ENCODE results near the gene NLRP4. TPM values are rescaled to one million over a fixed set of nuclear protein-coding genes. Genes with fewer than 3 reads are reported as not detected.

NLRP4 gene
- total and polyA plus RNA-seq, 2 experiments from 2014 or later = not detected

- H3K9me3 ChIP-seq (ENCODE audit: low read depth) = no peaks in the 10 kb centered on the region
- no peaks in the 10 kb centered on the region for H3K36me3 ChIP-seq (replicated peaks; ENCODE audit: insufficient read depth, low read depth)
- DNase-seq (ENCODE audit: low spot score) = no peak
- H4K20me1 ChIP-seq (ENCODE audit: insufficient read depth, poor library complexity, severe bottlenecking) = no peaks in the 10 kb centered on the region
- H3K27ac ChIP-seq = no peak overlapping the region
- no peaks in the 10 kb centered on the region for H3K27me3 ChIP-seq
- H3K9me2 ChIP-seq (replicated peaks; ENCODE audit: insufficient read depth) = no peaks in the 10 kb centered on the region
- H3K4me3 ChIP-seq = no peak overlapping the region
- no peaks in the 10 kb centered on the region for H3K79me2 ChIP-seq
- TF ChIP-seq EZH2 (IDR thresholded peaks at IDR 0.05; ENCODE audit: borderline replicate concordance) (no peak), EZH2phosphoT487 (IDR thresholded peaks at IDR 0.05; ENCODE audit: low read depth, severe bottlenecking, unreplicated experiment) (no peak), CTCF (IDR thresholded peaks at IDR 0.05; ENCODE audit: poor library complexity) (no peak)
- no peak overlapping the region for H3K4me2 ChIP-seq
- no peak overlapping the region for H2AFZ ChIP-seq
- no peaks in the 10 kb centered on the region for H3K4me1 ChIP-seq (ENCODE audit: insufficient read depth)
- WGBS (ENCODE audit: low lambda C conversion rate, missing lambda C conversion rate) = 70% methylated on average over 3 of the region's 3 CpGs
Measured at GRCh38 chr19:55907746-55908145, 71.4 kb downstream of the NLRP4 start.

DNA sequence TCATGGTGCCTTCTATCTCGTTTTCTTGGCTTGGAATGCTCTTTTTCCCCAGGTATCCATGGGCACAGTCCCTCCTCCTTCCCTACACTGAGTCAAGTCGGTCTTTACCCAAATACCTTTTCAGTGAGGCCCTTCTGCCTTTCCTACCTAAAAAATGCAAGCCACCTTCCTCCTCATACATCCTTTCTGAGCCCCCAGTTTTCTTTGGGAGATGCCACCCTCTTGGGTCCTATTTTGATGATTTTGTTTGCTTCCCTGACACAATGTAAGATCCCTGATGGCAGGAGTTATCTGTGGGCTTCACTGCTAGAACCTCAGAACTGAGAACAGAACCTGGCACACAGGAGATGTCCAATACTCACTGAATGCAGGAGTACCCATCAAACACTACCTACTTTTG lies 73.5 kb downstream of the NLRP4 start:
- TF ChIP-seq EZH2phosphoT487 (IDR thresholded peaks at IDR 0.05; ENCODE audit: low read depth, severe bottlenecking, unreplicated experiment) (no peak), EZH2 (IDR thresholded peaks at IDR 0.05; ENCODE audit: borderline replicate concordance) (no peak), CTCF (IDR thresholded peaks at IDR 0.05; ENCODE audit: poor library complexity) (no peak)
- Histone ChIP-seq H3K36me3 (replicated peaks; ENCODE audit: insufficient read depth, low read depth) (no peaks in the 10 kb centered on the region), H3K9me3 (ENCODE audit: low read depth) (no peaks in the 10 kb centered on the region), H3K79me2 (no peaks in the 10 kb centered on the region), H3K4me3 (no peak overlapping the region), H2AFZ (no peak overlapping the region), H3K4me2 (no peak overlapping the region), H3K9me2 (replicated peaks; ENCODE audit: insufficient read depth) (no peaks in the 10 kb centered on the region), H3K27ac (no peak overlapping the region), H4K20me1 (ENCODE audit: insufficient read depth, poor library complexity, severe bottlenecking) (no peaks in the 10 kb centered on the region), H3K27me3 (no peaks in the 10 kb centered on the region), H3K4me1 (ENCODE audit: insufficient read depth) (no peaks in the 10 kb centered on the region)
- no peak for DNase-seq (ENCODE audit: low spot score)
- WGBS (ENCODE audit: low lambda C conversion rate, missing lambda C conversion rate) = 28% methylated on average over 2 of the region's 2 CpGs

DNA sequence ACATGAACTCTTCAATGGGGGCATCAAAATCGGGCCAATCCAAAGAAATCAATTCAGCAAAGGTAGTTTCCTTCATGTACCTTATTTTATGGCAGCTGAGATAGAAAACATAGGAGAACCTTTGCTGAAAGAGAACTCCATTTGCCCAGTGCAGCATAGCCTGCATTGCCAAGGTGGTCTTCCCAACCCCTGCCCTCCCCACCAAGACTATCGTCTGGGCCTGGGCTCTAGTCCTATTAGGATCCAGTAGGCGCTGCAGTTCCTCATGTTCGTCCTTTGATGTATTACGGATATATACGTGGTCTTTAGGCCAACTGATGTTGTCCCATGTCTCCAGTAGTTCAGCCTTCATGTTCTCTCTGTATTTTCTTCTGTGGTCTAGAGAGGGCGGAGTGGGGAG lies 76.6 kb downstream of the NLRP4 start:
- H3K9me2 ChIP-seq (replicated peaks; ENCODE audit: insufficient read depth) = no peaks in the 10 kb centered on the region
- H3K4me3 ChIP-seq = no peak overlapping the region
- TF ChIP-seq EZH2 (IDR thresholded peaks at IDR 0.05; ENCODE audit: borderline replicate concordance) (no peak), EZH2phosphoT487 (IDR thresholded peaks at IDR 0.05; ENCODE audit: low read depth, severe bottlenecking, unreplicated experiment) (no peak), CTCF (IDR thresholded peaks at IDR 0.05; ENCODE audit: poor library complexity) (no peak)
- no peak overlapping the region for H3K4me2 ChIP-seq
- no peaks in the 10 kb centered on the region for H3K27me3 ChIP-seq
- H3K27ac ChIP-seq = no peak overlapping the region
- no peak for DNase-seq (ENCODE audit: low spot score)
- H3K36me3 ChIP-seq (replicated peaks; ENCODE audit: insufficient read depth, low read depth) = no peaks in the 10 kb centered on the region
- peaks cover 4% of the 10 kb centered on the region for H3K9me3 ChIP-seq (ENCODE audit: low read depth)
- no peaks in the 10 kb centered on the region for H4K20me1 ChIP-seq (ENCODE audit: insufficient read depth, poor library complexity, severe bottlenecking)
- H3K79me2 ChIP-seq = no peaks in the 10 kb centered on the region
- H2AFZ ChIP-seq = no peak overlapping the region
- H3K4me1 ChIP-seq (ENCODE audit: insufficient read depth) = no peaks in the 10 kb centered on the region
- WGBS (ENCODE audit: low lambda C conversion rate, missing lambda C conversion rate) = 71% methylated on average over 7 of the region's 7 CpGs
